NCI-H2196 treated with DMSO at 0.1 percent for 48 hours (cell line): ENCODE data around the gene RNF166.
A peak's percentile ranks its signal among the peaks of the same experiment; 100 is the strongest.

Source experiments
- DNase-seq: peaks from one replicate; lab custom pipeline; 2025; ENCODE audit not compliant: unreplicated experiment; lab: John Stamatoyannopoulos, UW

RNF166 gene

DNA sequence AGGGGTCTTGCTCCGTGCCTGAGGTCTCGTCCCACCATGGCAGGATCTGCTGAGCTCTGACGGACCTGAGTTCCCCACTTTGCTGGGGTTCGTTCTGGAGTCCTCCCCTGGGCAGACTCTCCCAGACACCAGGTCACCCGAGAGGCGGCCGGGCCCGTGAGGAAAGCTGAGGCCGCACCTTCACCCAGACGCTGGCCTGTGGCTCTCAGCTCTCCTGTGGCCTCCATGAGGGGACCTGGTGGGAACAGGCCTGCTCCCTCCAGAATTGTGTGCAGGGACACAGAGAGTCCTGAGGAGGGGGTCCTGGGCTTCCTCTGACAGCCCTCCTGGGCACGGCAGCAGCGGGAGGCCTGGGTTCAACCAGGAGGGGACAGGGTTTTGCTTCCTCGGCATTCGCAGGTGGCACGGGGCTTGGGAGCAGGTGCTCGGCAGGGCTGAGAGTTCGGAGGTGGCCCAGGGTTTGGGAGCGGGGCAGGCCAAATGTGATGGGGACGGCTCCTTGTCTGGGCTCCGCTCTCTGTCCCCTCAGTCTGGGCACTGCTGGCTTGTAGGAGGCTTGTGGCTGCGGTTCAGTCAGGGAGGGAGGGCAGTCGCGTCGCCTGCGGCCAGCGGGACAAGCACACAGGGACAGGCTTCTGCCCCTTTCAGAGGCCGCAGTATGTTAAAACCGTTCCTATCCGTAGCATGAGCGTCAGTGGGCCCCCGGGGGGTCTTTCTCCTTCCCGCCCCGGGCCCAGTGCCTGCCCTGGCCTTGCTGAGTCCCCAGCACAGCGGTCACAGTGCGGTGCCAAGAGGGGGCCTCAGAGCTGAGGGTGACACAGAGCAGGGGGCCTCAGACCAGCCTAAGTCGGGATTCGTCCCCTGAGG, 11.8 kb downstream of the RNF166 start:
- no peak for DNase-seq

GRCh38 chr16:88693420-88694177, 12.6 kb downstream of the RNF166 start:
- no peak for DNase-seq

- no peak for DNase-seq
Observed at GRCh38 chr16:88692861-88693260, 13.3 kb downstream of the RNF166 start.

DNA sequence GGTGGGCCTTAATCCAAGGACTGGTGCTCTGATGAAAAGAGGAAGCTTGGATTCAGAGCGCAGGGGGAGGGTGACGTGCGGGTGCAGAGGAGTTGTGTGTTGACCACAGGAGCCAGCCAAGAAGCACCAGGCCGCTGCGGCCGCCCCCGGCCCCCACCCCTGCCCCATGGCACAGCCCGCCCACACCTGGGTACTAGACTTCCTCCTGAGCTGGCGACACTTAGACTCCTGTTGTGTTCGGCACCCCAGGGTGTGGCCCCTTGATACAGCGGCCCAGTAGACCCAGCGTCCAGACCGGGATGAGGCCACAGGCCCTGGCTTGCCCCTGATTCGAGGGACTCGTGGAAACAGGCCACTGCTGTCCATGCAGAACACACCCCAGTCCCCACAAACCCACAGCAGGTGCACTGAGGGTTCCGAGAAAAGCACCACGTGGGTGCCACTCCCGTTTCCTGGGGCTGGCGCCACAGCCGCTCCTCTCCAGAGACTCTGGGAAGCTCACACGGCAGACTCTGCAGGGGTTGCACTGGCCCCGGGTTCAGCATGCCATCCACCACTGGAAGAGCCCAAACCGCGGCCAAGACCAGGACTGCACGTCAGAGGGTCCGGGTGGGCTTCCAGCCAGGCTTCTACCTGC, 14.2 kb downstream of the RNF166 start:
- no peak for DNase-seq

DNA sequence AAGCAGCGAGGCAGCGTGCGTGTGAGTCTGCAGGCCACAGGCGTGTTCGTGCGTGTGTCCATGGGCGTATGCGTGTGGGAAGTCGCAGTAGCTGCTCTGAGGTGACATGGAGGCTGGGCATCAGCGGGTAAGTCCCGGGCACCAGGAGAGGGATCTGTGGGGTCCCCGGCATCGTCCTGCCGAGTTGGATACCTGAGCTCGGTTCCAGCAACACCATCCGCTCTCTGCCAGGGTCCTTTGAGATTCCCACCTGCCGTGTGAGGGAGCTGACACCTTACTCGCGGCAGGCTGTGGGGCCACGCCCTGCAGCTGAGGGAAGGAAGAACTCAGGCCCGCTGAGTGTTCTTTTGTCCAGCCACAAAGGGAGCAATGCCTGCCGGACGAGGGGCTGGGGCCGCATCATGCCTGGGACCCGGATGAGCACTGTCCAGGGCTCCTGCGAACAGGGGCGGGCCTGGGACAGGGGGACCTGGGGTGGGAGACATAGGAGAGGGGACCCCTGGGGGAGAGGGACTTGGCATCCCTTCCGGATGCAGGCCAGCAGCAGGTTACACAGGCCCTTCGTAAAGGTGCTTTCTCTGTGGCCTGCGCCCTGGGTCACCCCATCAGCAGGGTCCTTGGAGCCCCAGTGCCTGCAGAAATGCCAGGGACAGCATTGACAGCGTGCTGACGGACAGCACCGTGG, 14.9 kb downstream of the RNF166 start:
- no peak for DNase-seq

- DNase-seq: no peak
Observed at GRCh38 chr16:88690341-88691128, 15.7 kb downstream of the RNF166 start.

DNA sequence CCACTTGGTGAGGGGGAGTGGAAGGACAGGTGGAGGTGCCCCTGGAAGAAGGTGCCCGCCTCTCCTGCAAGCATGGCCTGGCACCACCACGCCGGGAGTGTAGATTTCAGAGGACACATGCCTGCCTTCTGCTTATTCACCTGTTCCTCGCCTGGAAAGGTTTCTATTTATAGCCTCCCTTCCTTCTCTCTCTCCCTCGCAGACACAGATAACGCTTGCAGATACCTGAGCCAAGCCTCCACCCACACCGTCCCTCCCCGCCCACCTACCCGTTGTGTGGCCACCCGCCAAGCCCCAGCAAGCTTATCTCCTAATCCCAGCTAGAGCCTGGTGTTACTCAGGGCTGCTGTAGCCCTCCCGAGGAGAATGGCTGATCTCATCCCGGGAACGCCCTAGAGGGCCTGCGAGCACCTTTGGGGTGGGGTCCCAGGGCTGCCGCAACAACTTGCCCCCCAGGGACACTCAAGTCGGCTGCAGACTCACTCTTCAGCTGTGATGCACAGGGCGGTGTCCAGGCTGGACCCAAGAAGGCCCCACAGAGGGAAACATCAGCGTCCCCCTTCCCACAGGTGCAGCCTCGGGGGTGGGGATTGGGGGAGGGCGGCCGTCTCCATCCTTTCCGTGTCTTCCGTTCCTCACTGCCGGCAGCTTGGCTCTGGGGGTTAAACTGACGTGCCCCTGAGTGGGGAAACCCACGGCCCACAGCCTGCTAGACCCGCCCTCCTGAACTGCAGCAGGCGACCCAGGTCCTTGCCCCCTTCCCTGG, 18.0 kb downstream of the RNF166 start:
- peak; percentile 59 for DNase-seq

- no peak for DNase-seq
Observed at GRCh38 chr16:88687676-88688012, 18.6 kb downstream of the RNF166 start.

- no peak for DNase-seq
Observed at GRCh38 chr16:88687254-88687576, 19.0 kb downstream of the RNF166 start.

GRCh38 chr16:88686439-88687253, 19.6 kb downstream of the RNF166 start, which contains the start of gene SNAI3:
Gene SNAI3, minus strand, starts transcription at chr16:88686507. Its CDS starts 101 bp downstream, at chr16:88686406.
- peak; percentile 50 for DNase-seq

- peak; percentile 50 for DNase-seq
Observed at GRCh38 chr16:88686062-88686438, 20.2 kb downstream of the RNF166 start.

GRCh38 chr16:88685156-88686061, 20.8 kb downstream of the RNF166 start:
- DNase-seq: no peak

- DNase-seq: no peak
Observed at GRCh38 chr16:88684569-88685155, 21.5 kb downstream of the RNF166 start.

DNA sequence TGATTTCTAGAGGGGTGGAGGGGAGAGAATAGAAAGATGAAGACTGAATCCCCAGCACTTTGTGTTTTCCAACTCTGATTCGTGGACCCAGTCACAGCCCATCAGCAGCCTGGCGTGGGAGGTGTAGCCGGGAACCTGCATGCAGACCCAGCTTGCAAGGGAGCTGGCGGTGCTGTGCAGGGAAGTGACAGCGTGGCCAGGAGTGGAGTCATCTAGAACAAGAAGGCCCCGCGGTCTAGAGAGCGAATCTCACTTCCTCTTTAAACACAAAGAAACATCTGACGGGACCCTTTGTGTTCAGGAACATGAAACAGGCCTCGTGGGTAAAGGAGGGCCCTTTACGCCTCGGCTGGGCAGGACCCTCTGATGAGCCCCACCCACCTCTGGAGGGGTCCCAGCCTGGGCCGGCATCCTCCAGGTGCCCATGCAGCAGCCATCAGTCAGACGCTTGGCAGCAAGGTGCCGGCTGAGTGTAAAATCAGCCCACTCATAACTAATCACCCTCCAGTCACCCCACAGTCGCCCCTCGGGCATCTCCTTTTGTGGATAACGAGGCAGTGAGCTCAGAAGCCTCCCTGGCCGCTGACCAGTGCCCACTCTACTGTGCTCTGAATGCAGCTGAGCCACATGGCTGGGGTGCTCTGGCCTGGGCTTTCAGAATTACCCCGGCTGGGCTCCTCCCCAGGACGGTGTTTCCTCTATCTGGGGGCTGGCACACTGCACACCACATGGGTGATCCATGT, 24.3 kb downstream of the RNF166 start:
- DNase-seq: no peak

DNA sequence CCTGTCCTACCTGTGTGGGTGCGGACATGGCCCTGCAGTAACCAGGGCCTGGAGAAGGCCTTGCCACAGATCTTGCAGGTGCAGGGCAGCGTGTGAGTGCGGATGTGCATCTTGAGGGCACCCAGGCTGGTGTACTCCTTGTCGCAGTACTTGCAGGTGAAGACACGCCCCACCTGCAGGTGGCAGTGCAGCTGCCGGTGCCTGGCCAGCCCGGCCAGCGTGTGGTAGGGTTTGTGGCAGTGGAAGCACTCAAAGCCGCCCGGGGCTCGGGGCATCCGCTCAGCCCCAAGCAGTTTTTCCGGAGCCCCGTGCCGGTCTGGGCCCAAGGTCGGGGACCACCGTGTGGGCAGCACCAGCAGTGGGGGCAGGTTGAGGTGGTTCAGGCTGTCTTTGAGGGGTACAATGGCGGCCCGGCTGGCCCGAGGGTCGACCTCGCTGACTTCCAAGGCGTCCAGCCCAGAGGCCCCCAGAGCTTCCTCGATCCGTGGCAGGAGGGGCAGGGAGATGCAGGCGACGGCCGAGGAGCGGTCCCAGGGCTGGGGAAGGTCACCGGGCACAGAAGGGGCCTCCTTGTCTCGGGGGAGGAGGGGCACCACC, 25.0 kb downstream of the RNF166 start:
- no peak for DNase-seq

DNA sequence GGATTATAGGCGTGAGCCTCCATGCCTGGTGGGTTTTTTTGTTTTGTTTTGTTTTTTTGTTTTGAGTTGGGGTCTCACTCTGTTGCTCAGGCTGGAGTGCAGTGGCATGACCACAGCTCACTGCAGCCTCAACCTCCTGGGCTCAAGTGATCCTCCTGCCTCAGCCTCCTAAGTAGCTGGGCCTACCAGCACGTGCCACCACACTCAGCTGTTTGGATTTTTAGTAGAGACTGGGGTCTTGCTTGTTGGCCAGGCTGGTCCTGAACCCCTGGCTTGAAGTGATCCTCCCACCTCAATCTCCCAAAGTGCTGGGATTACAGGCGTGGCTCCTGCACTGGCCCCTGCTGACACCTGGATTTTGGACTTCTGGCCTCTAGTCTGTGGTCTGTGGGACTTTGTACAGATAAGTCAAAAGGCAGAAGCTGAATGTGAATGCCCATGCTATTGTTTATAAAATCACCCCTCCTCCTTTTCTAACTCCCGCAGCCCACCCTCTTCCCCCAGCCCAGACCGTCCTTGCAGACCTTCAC, 25.6 kb downstream of the RNF166 start:
- no peak for DNase-seq
